ENCODE measurements around the gene ZC3H12D.

GRCh38 chr6:149454346-149454848, 30.4 kb downstream of the ZC3H12D start:
- TF ChIP-seq ZBTB7A (tag by site-specific recombination; IDR thresholded peaks at IDR 0.05; ENCODE audit: low read depth): no peak
- TF ChIP-seq TRIM28 (IDR thresholded peaks at IDR 0.05; ENCODE audit: borderline replicate concordance, low read length): no peak
- TF ChIP-seq CTCF (tag by site-specific recombination; IDR thresholded peaks at IDR 0.05): no peak
- TF ChIP-seq, protein P1, sequence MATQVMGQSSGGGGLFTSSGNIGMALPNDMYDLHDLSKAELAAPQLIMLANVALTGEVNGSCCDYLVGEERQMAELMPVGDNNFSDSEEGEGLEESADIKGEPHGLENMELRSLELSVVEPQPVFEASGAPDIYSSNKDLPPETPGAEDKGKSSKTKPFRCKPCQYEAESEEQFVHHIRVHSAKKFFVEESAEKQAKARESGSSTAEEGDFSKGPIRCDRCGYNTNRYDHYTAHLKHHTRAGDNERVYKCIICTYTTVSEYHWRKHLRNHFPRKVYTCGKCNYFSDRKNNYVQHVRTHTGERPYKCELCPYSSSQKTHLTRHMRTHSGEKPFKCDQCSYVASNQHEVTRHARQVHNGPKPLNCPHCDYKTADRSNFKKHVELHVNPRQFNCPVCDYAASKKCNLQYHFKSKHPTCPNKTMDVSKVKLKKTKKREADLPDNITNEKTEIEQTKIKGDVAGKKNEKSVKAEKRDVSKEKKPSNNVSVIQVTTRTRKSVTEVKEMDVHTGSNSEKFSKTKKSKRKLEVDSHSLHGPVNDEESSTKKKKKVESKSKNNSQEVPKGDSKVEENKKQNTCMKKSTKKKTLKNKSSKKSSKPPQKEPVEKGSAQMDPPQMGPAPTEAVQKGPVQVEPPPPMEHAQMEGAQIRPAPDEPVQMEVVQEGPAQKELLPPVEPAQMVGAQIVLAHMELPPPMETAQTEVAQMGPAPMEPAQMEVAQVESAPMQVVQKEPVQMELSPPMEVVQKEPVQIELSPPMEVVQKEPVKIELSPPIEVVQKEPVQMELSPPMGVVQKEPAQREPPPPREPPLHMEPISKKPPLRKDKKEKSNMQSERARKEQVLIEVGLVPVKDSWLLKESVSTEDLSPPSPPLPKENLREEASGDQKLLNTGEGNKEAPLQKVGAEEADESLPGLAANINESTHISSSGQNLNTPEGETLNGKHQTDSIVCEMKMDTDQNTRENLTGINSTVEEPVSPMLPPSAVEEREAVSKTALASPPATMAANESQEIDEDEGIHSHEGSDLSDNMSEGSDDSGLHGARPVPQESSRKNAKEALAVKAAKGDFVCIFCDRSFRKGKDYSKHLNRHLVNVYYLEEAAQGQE (tag by site-specific recombination; IDR thresholded peaks at IDR 0.05): no peak
- TF ChIP-seq YY1 (tag by site-specific recombination; IDR thresholded peaks at IDR 0.05): no peak
- TF ChIP-seq ZNF629 (tag by site-specific recombination; IDR thresholded peaks at IDR 0.05): no peak

Measured in HEK293 (cell line).